Karpas-422 (cell line): ENCODE data around the gene ACVR1B. TPM values are rescaled to one million over a fixed set of nuclear protein-coding genes. Genes with fewer than 3 reads are reported as not detected.

Experiments
- DNase-seq: peaks from one replicate; pipeline ENCODE4 v3.0.0-alpha.2; 2015
- H2AFZ ChIP-seq: fragments of 200-600 bp; sonication (generic); 2 replicates; pipeline ENCODE4 v1.6.1; 2014; ENCODE audit warnings: antibody characterized with exemption, low read length, mixed read lengths
- H3K27ac ChIP-seq: fragments of 200-600 bp; sonication (generic); 2 replicates; pipeline ENCODE4 v1.5.1; 2014; ENCODE audit warnings: mild to moderate bottlenecking, low read length, moderate library complexity
- H3K27me3 ChIP-seq: fragments of 200-600 bp; sonication (generic); 2 replicates; pipeline ENCODE4 v1.6.1; 2014; ENCODE audit warnings: low read length, mixed read lengths
- H3K36me3 ChIP-seq: fragments of 200-600 bp; sonication (generic); 2 replicates; pipeline ENCODE4 v1.6.1; 2014; ENCODE audit warnings: low read length, mixed read lengths; ENCODE audit not compliant: insufficient read depth
- H3K4me1 ChIP-seq: fragments of 200-600 bp; sonication (generic); 2 replicates; pipeline ENCODE4 v1.6.1; 2014; ENCODE audit warnings: mild to moderate bottlenecking, low read length, mixed read lengths
- H3K4me2 ChIP-seq: fragments of 200-600 bp; sonication (generic); 2 replicates; pipeline ENCODE4 v1.6.1; 2014; ENCODE audit warnings: low read length, low read depth, mild to moderate bottlenecking; ENCODE audit not compliant: poor library complexity, severe bottlenecking
- H3K4me3 ChIP-seq: fragments of 200-600 bp; sonication (generic); 2 replicates; pipeline ENCODE4 v1.5.1; 2014; ENCODE audit warnings: mild to moderate bottlenecking, antibody characterized with exemption, low read length, mixed read lengths
- H3K79me2 ChIP-seq: fragments of 200-600 bp; sonication (generic); 2 replicates; pipeline ENCODE4 v1.6.1; 2014; ENCODE audit warnings: mild to moderate bottlenecking, low read length, mixed read lengths
- H3K9ac ChIP-seq: fragments of 200-600 bp; sonication (generic); 2 replicates; pipeline ENCODE4 v1.6.0; 2014; ENCODE audit warnings: low read length
- H3K9me2 ChIP-seq: fragments of 200-600 bp; sonication (generic), shearing (Covaris generic); replicated peaks from 2 replicates; pipeline ENCODE4 v1.6.0; 2014; ENCODE audit warnings: mild to moderate bottlenecking, low read length, moderate library complexity; ENCODE audit not compliant: insufficient read depth
- H3K9me3 ChIP-seq: fragments of 300-700, 200-600 bp; sonication (generic); 2 replicates; pipeline ENCODE4 v1.6.1; 2014; ENCODE audit warnings: low read length, mixed read lengths
- H4K20me1 ChIP-seq: fragments of 200-600 bp; sonication (generic); 2 replicates; pipeline ENCODE4 v1.6.1; 2014; ENCODE audit warnings: mild to moderate bottlenecking, antibody characterized with exemption, low read length, low read depth; ENCODE audit not compliant: insufficient read depth
- total RNA-seq: library from RNA; depleted of rRNA; stranded (reverse); fragments of >200 nt; shearing (Covaris generic); gene quantifications from 2 replicates; pipeline ENCODE4 v1.2.3, GENCODE V29; 2014; ENCODE audit warnings: low replicate concordance

Gene ACVR1B
- total RNA-seq, 1 experiment from 2014 or later = 2.4 TPM

DNA sequence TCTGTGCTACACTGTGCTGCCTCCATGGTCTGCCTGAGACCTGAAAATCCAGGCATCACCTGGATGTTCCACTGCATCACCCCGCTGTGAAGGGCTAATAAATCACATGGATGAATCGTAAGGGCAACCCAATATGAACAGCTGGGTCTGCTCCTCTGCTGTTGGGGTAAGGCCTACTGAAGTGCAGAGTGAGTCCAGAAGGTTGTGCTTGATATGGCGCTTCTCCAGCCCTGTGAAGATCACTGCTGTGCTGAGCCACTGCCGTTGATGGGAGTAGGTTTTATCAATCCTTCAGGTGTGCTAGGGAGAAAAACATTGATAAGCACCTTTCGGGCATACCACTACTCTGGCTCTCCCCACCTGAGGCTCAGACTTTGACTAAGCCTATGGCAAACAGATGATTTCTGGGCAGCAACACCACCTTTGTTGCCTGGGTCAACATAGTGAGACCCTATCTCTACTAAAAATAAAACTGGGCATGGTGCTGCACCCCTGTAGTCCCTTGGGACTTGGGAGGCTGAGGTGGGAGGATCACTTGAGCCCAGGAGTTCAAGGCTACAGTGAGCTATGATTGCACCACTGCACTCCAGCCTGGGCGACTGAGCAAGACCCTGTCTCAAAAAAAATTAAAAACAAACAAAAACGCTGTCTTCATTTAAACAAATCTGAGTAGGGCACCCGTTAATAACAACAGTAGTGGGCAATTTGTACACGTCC lies 42.5 kb upstream of the ACVR1B start:
- Histone ChIP-seq H4K20me1 (no peaks in the 10 kb centered on the region), H3K9me2 (no peaks in the 10 kb centered on the region), H3K27ac (no peak overlapping the region), H3K4me2 (no peak overlapping the region), H2AFZ (no peak overlapping the region), H3K36me3 (no peaks in the 10 kb centered on the region), H3K9ac (no peak overlapping the region), H3K9me3 (no peaks in the 10 kb centered on the region), H3K79me2 (no peaks in the 10 kb centered on the region), H3K4me1 (no peaks in the 10 kb centered on the region), H3K27me3 (no peaks in the 10 kb centered on the region), H3K4me3 (no peak overlapping the region)
- DNase-seq = no peak

GRCh38 chr12:51910168-51910567 lies 41.3 kb upstream of the ACVR1B start:
- H4K20me1 ChIP-seq = no peaks in the 10 kb centered on the region
- no peaks in the 10 kb centered on the region for H3K79me2 ChIP-seq
- H3K27ac ChIP-seq = no peak overlapping the region
- no peaks in the 10 kb centered on the region for H3K9me3 ChIP-seq
- H3K9me2 ChIP-seq = no peaks in the 10 kb centered on the region
- H3K9ac ChIP-seq = no peak overlapping the region
- no peak overlapping the region for H2AFZ ChIP-seq
- H3K27me3 ChIP-seq = no peaks in the 10 kb centered on the region
- H3K4me2 ChIP-seq = no peak overlapping the region
- no peak for DNase-seq
- H3K36me3 ChIP-seq = no peaks in the 10 kb centered on the region
- H3K4me3 ChIP-seq = no peak overlapping the region
- no peaks in the 10 kb centered on the region for H3K4me1 ChIP-seq

DNA sequence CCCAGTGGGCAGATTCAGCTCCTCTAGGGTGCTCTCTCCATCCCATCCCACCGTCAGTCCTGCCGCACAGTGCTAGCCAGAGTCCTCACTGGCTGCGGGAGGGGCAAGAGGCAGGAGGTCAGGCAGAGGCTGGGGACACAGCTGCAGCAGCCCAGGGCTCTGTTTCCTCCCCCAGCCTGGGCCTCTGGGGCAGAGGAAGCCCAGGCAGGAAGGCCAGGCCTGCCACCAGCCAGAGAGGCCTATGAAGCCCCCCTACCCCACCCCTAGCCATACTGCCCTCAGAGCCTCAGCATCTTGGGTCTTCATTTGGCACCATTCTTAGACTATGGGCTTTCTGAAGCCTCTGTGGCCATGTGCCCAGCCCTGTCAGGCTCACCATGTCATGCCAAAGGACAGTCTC lies 40.8 kb upstream of the ACVR1B start:
- DNase-seq = no peak
- Histone ChIP-seq H3K36me3 (no peaks in the 10 kb centered on the region), H3K4me3 (no peak overlapping the region), H3K79me2 (no peaks in the 10 kb centered on the region), H3K9me3 (no peaks in the 10 kb centered on the region), H2AFZ (no peak overlapping the region), H3K27ac (no peak overlapping the region), H3K4me2 (no peak overlapping the region), H3K9me2 (no peaks in the 10 kb centered on the region), H3K4me1 (no peaks in the 10 kb centered on the region), H3K9ac (no peak overlapping the region), H4K20me1 (no peaks in the 10 kb centered on the region), H3K27me3 (no peaks in the 10 kb centered on the region)

- Histone ChIP-seq H3K27me3 (no peaks in the 10 kb centered on the region), H3K9me3 (no peaks in the 10 kb centered on the region), H3K9ac (no peak overlapping the region), H3K79me2 (no peaks in the 10 kb centered on the region), H3K4me1 (no peaks in the 10 kb centered on the region), H2AFZ (no peak overlapping the region), H3K9me2 (no peaks in the 10 kb centered on the region), H4K20me1 (no peaks in the 10 kb centered on the region), H3K4me2 (no peak overlapping the region), H3K4me3 (no peak overlapping the region), H3K27ac (no peak overlapping the region), H3K36me3 (no peaks in the 10 kb centered on the region)
- DNase-seq = no peak
Measured at GRCh38 chr12:51911307-51911706, 40.2 kb upstream of the ACVR1B start.

- Histone ChIP-seq H3K4me2 (no peak overlapping the region), H3K9ac (no peak overlapping the region), H3K4me1 (no peaks in the 10 kb centered on the region), H2AFZ (no peak overlapping the region), H3K27me3 (no peaks in the 10 kb centered on the region), H3K79me2 (no peaks in the 10 kb centered on the region), H3K36me3 (no peaks in the 10 kb centered on the region), H3K4me3 (no peak overlapping the region), H3K9me2 (no peaks in the 10 kb centered on the region), H3K27ac (no peak overlapping the region), H4K20me1 (no peaks in the 10 kb centered on the region), H3K9me3 (no peaks in the 10 kb centered on the region)
- DNase-seq = no peak
Measured at GRCh38 chr12:51911788-51912711, 39.4 kb upstream of the ACVR1B start.

- Histone ChIP-seq H4K20me1 (no peaks in the 10 kb centered on the region), H3K27me3 (no peaks in the 10 kb centered on the region), H3K79me2 (no peaks in the 10 kb centered on the region), H3K9me3 (no peaks in the 10 kb centered on the region), H3K4me1 (no peaks in the 10 kb centered on the region), H2AFZ (no peak overlapping the region), H3K4me3 (no peak overlapping the region), H3K9me2 (no peaks in the 10 kb centered on the region), H3K4me2 (no peak overlapping the region), H3K27ac (no peak overlapping the region), H3K36me3 (no peaks in the 10 kb centered on the region), H3K9ac (no peak overlapping the region)
- DNase-seq = no peak
Measured at GRCh38 chr12:51913071-51914033, 38.1 kb upstream of the ACVR1B start.

DNA sequence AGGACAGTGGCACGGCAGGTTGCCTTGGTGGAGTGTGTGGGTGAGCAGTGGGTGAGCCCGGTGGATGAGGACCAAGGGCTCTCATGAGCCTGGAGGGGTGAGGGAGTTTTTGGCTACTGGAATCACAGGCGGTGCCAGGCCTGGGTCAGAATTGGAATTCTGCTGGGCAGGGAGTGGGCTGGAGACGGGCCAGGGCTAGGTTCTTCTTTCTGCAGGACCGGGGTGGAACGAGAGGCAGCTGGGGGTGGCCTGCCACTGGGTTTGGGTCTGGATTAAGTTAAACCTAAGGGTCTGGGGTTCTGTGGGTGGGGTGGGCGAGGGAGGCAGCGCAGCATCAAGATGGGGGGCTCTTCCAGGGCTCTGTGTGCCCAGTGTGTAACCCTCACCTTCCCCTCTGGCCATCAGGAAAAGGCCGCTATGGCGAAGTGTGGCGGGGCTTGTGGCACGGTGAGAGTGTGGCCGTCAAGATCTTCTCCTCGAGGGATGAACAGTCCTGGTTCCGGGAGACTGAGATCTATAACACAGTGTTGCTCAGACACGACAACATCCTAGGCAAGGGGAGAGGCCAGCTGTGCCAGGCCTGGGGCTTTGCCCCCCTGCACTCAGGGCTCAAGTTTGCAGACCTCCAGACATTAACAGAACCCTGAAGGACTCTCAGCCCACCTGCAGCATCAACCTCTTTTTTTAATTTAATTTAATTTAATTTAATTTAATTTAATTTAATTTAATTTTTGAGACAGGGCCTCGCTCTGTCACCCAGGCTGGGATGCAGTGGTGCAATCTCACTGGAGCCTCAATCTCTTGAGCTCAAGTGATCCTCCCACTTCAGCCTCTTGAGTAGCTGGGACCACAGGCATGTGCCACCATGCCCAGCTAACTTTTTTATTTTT lies 37.2 kb upstream of the ACVR1B start:
- Histone ChIP-seq H3K4me2 (no peak overlapping the region), H3K9ac (no peak overlapping the region), H3K27me3 (no peaks in the 10 kb centered on the region), H4K20me1 (no peaks in the 10 kb centered on the region), H3K79me2 (no peaks in the 10 kb centered on the region), H3K27ac (no peak overlapping the region), H3K9me3 (no peaks in the 10 kb centered on the region), H3K4me3 (no peak overlapping the region), H2AFZ (no peak overlapping the region), H3K36me3 (no peaks in the 10 kb centered on the region), H3K4me1 (no peaks in the 10 kb centered on the region), H3K9me2 (no peaks in the 10 kb centered on the region)
- no peak for DNase-seq
